Skeletal muscle cell (primary cell): ENCODE measurements around the gene SMOC2.
"Not testable (repeated sequence)": the region's sequence is repeated elsewhere in the genome, so short reads cannot be mapped to it uniquely, and the experiment has no call there.

Experiments used
- DNase-seq: peaks from one replicate; pipeline ENCODE4 v3.0.0-alpha.2; 2010; ENCODE audit warnings: low read depth
- H3K4me3 ChIP-seq: 2 replicates; pipeline ENCODE4 v1.5.1; 2011; ENCODE audit warnings: low read depth, mild to moderate bottlenecking, control low read depth, low read length, moderate library complexity

SMOC2 gene

DNA sequence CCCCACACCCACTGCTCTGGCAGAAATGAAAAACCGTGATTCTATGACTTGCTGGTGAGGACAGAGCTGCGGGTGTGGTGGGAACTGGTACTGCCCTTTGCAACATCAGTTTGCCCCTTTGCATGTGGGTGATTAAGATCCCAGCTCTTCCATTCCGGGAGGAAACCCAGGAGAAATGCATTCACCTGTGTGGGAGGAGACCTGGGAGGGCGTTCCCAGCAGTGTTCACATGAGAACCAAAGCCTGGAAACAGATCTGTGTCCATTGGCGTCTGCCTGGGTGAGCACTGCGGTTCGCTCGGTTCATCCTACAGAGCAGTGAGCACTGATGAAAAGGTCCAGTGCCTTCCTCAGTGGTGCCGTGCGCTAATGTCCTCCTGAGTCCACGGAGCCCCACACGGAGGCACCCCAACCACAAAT lies 89.7 kb downstream of the SMOC2 start:
- no peak for DNase-seq
- H3K4me3 ChIP-seq, result no peak overlapping the region

DNA sequence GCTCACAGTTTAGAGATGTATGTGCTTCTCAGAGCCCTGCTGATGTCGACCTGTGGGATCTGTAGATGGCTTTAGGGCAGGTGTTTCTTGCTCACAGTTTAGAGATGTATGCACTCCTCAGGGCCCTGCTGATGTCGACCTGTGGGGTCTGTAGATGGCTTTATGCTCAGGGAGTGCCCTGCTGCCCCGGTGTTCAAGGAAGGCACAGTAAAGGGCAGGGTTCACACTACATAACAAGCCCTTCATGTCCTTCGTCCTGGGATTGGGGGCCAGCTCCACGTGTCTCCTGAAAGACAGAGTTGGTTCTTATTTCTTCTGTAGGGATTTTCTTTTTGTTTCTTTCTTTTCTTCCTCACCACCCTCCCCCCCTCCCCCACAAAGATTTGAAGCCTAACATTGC lies 91.1 kb downstream of the SMOC2 start:
- no peak for DNase-seq
- no peak overlapping the region for H3K4me3 ChIP-seq

DNA sequence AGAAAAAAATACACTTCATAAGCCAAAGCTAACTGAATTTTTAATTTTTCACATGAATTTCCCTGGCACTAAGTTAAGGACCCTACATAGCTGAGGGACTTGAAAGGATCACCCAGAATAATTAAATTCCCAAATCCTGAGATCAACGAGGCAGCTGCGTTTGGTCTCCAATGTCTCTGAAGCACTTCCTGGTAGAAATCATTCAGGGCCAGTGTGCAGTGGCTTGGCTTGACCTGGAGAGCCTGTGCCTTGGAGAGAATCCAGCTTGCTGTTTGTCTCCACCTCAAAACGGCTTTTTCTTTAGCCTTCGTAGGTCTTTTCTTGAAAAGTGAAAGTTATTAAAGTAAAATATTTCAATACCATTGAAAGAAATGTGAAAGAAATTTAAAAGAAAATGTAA lies 92.4 kb downstream of the SMOC2 start:
- H3K4me3 ChIP-seq, result no peak overlapping the region

DNA sequence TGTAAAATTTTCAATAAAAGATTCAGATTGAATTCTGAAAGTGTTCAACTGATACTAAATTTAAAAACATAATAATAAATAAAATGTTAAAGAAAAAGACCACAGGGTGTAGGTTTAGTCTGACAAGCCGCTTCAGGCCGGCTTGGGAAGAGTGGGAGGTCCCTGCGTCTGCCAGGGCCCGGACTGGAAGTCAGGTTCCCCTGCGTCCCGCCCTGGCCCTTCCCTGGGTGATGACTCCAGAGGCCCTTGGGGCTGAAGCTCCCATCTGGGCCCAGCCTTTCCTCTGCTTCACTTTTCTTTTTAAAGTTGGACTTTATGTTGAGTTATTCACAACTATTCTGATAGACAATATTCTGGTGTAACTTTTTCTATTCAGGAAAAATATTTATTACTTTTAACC lies 93.3 kb downstream of the SMOC2 start:
- H3K4me3 ChIP-seq, result no peak overlapping the region
- no peak for DNase-seq

More for the DNA sequence above, 92.4 kb downstream of the SMOC2 start:
- no peak for DNase-seq

DNA sequence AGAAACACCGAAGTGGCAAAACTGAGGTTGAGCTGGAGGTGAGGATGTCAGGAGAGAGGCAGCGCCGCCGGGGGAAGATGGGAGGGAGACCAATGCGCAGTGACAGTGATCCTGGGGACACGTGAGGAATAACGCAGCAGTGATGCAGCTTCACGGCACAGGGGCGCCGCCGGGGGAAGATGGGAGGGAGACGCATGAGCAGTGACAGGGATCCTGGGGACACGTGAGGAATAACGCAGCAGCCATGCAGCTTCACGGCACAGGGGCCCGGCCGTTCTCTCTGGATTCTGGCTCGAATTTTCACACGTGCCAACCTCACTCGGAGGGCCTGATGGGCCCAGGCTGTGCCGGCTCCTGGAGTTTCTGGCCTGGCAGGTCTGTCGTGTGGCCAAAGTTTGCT lies 94.7 kb downstream of the SMOC2 start:
- no peak overlapping the region for H3K4me3 ChIP-seq
- no peak for DNase-seq

DNA sequence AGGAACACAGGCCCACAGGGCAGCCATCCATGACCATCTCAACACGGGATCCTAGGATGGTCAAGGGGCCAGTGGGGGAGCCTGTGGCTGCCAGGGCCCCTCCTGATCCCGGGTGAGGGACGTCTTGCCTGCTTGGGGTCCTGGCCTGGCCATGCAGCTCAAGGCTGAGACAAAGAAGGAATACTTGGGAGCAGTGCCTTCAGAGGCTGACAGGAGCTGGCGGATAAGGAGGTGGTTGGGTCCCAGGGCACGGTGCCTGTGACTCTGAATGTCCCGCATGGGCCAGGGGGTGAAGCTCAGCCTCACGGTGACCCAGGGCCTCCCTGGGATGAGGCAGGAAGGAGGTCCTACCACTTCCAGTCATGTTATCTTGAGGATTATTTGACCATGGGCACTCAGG lies 95.2 kb downstream of the SMOC2 start:
- DNase-seq, result no peak
- no peak overlapping the region for H3K4me3 ChIP-seq

DNA sequence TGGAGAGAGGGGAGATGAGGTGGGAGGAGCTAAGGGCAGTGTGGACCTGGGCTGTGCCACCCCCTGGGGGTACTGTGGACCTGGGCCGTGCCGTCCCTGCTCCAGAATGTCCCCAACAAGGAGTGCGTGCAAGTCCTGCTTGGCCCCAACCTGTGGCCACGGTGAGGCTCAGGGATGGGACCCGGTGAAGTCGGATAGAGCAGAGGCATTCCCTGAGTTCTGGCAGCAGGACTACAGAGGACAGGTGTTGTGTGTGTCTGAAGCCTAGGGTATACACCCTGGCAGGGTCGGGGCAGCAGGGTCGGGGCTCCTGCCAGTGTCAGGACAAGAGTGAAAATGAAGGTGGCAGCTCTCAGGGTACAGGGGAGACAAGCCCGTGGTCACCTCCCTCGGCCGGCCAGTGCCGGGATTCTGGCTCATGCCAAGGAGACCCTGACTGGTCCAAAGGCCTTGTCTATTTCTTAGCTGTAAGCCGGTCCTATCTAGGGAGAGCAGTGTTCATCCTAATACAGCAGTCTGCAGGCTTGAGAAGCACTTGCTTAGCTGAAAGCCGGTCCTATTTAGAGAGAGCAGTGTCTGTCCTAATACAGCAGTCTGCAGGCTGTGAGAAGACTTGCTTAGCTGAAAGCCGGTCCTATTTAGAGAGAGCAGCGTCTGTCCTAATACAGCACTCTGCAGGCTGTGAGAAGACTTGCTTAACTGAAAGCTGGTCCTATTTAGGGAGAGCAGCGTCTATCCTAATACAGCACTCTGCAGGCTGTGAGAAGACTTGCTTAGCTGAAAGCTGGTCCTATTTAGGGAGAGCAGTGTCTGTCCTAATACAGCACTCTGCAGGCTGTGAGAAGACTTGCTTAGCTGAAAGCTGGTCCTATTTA lies 95.9 kb downstream of the SMOC2 start:
- DNase-seq, result no peak

DNA sequence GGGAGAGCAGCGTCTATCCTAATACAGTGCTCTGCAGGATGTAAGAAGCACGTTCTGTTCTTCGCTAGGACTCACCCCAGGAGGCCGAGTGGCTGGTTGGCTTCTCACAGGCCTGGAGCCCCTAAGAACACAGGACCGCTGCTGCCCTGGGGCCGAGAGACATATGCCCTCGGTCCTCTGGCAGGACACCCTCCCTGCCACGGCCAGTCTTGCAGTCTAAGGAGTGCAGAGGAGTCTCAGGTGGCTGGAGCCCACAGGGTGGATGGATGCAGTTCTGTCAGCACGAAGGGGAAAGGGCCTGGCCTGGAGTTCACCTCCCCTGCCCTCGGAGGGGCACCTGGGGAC lies 96.5 kb downstream of the SMOC2 start:
- H3K4me3 ChIP-seq, result no peak overlapping the region
- DNase-seq, result no peak

More for the DNA sequence above, 95.9 kb downstream of the SMOC2 start:
- H3K4me3 ChIP-seq, result no peak overlapping the region

DNA sequence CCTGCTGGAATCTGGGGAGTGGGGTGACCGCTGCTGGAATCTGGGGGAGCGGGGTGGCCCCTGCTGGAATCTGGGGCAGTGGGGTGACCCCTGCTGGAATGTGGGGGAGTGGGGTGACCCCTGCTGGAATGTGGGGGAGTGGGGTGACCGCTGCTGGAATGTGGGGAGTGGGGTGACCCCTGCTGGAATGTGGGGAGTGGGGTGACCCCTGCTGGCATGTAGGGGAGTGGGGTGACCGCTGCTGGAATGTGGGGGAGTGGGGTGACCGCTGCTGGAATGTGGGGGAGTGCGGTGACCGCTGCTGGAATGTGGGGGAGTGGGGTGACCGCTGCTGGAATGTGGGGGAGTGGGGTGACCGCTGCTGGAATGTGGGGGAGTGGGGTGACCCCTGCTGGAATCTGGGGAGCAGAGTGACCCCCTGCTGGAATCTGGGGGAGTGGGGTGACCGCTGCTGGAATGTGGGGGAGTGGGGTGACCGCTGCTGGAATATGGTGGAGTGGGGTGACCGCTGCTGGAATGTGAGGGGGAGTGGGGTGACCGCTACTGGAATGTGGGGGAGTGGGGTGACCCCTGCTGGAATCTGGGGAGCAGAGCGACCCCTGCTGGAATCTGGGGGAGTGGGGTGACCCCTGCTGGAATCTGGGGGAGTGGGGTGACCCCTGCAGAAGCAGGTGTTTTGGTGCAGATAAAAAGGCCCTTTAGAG lies 97.4 kb downstream of the SMOC2 start:
- H3K4me3 ChIP-seq, DNase-seq: not testable (repeated sequence)

DNA sequence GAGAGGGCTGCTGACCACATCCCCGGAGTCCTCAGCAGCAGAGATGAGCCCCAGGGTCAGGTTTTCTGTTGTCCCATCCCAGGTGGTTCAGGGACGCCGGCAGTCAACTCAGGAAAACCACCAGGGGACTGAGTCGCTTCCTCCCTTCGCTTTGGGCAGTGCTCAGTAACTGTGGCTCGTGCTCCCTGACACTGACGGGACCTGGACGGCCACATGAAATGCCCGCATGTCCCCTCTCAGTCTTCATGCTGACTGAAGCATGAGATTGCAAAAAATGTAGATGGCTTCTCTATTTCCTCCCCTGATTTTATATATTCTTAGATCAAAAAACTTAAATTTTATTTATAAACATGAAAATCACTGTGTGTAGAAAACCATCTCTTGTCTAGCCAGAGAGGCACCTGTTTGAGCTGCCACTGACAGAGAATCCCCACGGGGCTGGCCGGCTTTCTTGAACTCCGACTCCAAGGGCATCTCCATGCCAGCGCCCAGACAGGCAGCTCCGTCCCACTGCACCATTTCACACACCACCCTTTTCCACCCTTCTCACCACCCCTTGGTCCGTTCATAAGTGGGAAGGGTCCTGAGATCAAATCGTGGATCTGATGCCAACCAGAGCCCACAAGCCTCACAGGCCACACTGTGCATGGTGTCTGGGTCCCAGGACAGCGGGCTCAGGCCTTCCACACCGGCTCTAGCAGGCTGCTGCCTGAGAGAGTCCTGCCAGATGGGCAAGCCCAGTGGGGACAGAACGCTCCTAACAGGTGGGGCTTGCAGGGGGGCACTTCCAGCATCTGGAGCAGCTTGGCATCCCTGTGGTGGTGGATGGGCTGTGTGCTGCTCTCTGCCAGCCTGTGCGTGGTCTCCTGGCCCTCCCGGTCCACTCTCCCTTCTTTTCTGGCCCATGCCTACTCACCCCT lies 98.2 kb downstream of the SMOC2 start:
- H3K4me3 ChIP-seq, result no peak overlapping the region

DNA sequence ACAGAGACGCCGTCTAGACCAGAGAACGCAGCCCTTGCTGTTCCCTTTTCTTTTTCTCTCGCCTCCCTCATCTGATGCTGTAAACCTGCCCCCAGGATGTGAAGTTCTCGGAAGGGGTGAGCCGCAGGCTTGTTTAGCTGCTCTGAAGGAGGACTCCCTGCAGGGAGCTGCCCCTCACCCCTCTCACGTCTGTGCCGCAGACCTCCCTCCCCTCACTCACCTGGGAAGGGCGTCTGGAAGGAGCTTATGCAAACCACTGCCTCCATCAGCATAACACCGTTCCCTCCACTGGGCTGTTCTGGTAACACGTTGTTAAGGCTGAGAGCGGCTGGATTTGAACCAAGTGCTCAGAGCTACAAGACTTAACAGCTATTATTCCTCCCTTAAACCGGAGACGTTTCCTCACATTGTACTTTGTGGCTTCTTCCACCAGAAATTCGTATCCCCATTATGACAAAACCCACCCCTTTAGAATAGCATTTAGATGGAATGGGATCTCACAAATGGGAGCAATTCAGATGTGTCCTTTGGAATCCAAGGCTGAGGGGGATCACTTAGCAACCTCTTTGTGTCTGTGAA lies 99.8 kb downstream of the SMOC2 start:
- no peak for DNase-seq
- H3K4me3 ChIP-seq, result no peak overlapping the region

More for the DNA sequence above, 98.2 kb downstream of the SMOC2 start:
- no peak for DNase-seq

DNA sequence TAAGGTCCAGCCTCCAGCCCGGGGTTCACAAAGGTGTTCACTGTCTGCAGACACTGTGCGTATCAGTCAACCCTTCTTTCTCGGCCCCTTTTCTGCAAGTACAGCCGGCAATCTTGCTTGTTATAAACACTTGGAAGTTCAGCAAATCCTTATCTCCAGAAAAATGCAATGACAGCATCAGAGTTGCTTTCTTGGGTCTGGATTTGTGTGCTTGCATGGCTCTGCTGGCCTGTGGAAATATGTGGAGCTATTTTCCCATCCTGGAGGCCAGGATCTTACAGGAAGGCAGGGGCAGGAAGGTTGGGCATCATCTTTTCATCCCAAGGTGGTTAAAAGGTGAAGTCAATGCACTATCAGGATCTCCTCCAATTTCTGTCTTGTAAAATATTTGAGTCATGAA lies 100.3 kb downstream of the SMOC2 start:
- no peak overlapping the region for H3K4me3 ChIP-seq
- no peak for DNase-seq

DNA sequence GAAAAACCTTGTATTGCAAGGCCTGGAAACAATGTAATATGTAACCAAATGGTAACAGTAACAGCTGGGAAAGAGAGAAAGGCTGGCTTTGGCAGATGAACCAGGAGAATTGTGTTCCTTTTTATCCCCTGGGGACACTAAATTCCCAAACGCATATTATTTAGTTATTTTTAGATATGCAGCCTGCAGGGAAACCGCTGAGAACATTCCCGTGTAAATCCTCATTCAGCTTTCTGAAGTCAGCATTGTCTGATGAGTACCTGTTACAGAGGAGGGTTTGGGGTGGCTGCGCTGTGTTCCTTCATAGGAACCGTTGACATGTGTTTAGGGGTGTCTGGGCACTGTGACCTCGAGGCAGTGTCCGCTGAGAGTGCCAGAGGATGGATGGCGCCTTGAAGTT lies 101.3 kb downstream of the SMOC2 start:
- H3K4me3 ChIP-seq, result no peak overlapping the region
- DNase-seq, result no peak

DNA sequence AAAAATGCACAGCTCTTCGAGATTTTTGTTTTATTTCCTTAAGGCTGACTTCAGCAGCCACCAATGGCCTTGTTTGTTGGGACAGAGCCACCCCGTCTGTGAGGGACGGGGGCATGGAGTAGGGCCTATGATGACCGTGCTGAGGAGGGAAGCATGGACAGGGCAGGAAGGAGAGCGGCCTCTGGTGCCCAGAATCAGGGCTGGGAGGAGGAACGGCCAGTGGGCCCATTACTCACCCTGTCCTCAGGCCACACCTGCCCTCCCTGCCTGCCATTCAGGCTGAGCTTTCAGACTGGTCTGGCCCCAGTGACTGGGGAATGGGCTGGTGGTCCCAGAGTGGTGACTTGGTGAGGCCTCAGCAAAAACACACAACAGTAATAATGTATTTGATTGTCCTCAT lies 104.4 kb downstream of the SMOC2 start:
- no peak overlapping the region for H3K4me3 ChIP-seq
- no peak for DNase-seq

DNA sequence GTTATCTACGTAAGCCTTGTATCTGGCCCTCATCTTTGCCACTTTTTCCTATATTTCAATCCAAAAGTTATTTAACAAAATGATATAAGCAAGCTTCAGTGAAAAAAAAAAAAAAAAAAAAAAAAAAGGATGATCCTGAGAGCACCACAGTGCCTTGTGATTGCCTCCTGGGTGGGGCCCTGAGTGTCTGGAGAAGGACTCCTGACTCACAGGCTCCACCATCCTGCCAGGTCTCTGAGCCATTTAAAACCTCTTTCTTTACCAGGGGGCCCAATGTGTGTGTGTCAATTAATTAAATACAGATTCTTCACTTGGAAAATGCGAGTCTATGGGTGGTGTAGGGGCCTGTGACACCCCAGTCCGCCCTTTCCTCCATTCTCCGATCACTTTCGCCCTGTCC lies 105.2 kb downstream of the SMOC2 start:
- DNase-seq, result no peak
- H3K4me3 ChIP-seq, result no peak overlapping the region

DNA sequence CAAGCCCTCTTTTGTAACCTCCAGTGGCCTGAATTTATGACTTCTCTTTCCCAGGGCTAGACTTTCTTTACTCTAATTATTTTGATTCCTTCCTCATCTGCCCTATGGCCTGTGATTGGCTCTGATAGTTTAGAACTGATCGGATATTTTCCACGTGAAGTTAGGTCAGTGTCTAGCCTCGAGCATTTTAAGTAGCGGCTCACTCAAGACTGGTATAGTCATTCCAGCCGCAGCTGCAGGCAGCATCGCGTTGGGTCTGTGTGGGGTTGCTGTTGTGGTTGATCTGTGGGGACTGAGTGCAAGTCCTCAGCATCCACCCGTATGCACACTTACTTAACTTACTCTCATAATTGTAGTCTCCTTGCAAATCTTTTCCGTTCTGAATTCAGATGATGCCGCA lies 105.7 kb downstream of the SMOC2 start:
- no peak overlapping the region for H3K4me3 ChIP-seq
- no peak for DNase-seq

DNA sequence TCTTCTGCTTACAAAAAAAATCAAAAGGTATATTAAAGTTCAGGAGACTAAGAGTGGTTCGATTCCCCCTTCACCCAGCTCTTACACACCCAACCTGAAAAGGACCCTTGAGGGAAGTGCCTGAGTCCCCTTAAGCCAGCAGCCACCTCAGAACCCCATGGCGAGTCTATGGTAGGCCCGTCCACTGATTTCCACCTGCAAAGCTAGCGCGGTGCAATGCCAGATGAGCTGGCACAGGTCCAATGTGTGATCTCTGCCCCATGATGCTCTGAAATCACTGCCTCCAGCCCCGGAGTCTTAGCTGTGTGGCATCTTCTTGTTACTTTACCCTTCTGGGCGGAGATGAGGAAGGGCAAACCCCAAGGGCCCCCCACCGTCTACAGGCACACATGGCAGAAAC lies 109.3 kb downstream of the SMOC2 start:
- no peak for DNase-seq
- no peak overlapping the region for H3K4me3 ChIP-seq

DNA sequence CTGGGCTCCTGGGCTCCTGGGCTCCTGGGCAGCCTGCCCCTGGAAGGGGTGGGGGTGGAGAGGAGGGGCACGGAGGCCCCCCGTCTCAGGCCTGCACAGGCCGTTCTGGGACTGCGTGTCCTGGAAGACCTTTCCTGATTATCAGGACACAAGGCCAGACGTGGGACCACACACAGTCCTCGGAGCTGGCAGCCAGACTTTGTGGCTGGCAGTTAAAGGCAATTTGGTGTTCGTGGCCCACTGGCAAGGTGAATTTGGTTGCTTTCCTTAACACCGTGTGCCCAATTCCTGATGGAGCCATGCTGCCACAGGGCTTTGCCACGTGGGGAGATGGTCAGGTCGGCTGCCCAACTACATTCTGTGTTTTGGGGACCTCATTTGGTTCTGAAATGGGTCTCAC lies 113.5 kb downstream of the SMOC2 start:
- no peak overlapping the region for H3K4me3 ChIP-seq
- no peak for DNase-seq

DNA sequence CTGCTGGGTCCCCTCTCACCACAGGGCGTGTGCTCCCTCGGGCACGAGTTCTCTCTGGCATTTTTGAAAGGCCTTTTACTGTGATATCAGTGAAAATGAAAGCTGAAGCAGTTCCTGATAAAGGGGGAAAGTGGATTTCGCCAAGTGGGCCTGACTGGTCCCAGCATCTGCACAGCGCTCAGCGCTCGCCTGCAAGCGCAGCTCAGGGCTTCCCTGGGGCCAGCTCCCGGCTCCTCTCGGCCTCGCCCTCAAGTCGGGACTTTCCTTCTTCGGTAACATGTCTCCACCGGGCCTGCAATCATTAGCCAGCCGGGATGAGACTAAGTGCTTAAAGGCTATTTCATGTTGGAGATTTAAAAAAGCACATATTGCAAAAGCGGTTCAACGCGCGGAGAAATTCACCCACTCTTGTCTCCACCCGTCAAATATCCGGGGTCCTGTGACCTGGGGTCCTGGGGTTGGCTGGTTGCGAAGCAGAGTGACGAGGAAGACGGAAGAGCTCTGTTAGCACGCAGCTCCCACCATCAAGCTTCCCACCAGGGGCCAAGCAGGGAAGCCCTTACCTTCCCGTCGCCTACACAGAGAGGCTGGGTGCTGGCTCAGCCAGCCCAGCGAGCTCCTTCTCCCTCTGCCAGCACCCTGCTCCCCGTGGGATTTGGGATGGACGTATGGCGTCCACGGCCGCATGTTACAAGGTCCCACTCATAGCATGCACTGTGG lies 114.1 kb downstream of the SMOC2 start:
- H3K4me3 ChIP-seq, result no peak overlapping the region
- DNase-seq, result no peak
